Vagina (tissue), 2 donors: Measurements from ENCODE around the gene FSD1L. TPM values are rescaled to one million over a fixed set of nuclear protein-coding genes. Genes with fewer than 3 reads are reported as not detected.

Experiments
- DNase-seq, 2 donors: peaks; one replicate each; pipeline ENCODE4 v3.0.0-alpha.2; 2017; ENCODE audit errors: extremely low spot score in 2 of 2
- H3K27ac ChIP-seq: fragments of 200-600 bp; sonication (generic); one replicate; pipeline ENCODE4 v1.5.1; 2019
- H3K27me3 ChIP-seq: fragments of 200-600 bp; sonication (generic); one replicate; pipeline ENCODE4 v1.5.1; 2019
- H3K36me3 ChIP-seq, 2 donors: fragments of 200-600 bp; sonication (generic); one replicate each; pipeline ENCODE4 v1.5.1; 2017 to 2019
- H3K4me1 ChIP-seq: fragments of 200-600 bp; sonication (generic); one replicate; pipeline ENCODE4 v1.5.1; 2019
- H3K4me3 ChIP-seq, 2 donors: fragments of 200-600 bp; sonication (generic); 1 replicate in 1 of 2; 2 replicates in 1 of 2; pipeline ENCODE4 v1.5.1; 2016 to 2019
- H3K9me3 ChIP-seq: fragments of 200-600 bp; sonication (generic); one replicate; pipeline ENCODE4 v1.5.1; 2019
- CTCF ChIP-seq, 3 experiments: fragments of 450-650 bp in 2 of 3; fragments of 200-600 bp in 1 of 3; sonication (generic) in 1 of 3; IDR thresholded peaks; one replicate each; pipeline ENCODE4 v1.5.1; 2017 to 2019; ENCODE audit warnings: antibody characterized with exemption in 3 of 3, mild to moderate bottlenecking in 2 of 3, moderate library complexity in 2 of 3
- POLR2A ChIP-seq, 2 donors: fragments of 450-650 bp; IDR thresholded peaks; one replicate each; pipeline ENCODE4 v1.6.1; 2017; ENCODE audit warnings: antibody characterized with exemption in 2 of 2, mild to moderate bottlenecking in 2 of 2, moderate library complexity in 2 of 2
- POLR2AphosphoS5 ChIP-seq, 2 donors: sonication (generic); formaldehyde crosslinking; IDR thresholded peaks; one replicate each; pipeline ENCODE4 v1.9.0; 2017; ENCODE audit warnings: antibody characterized with exemption in 2 of 2, mild to moderate bottlenecking in 2 of 2, low read depth in 1 of 2; ENCODE audit not compliant: insufficient read depth in 1 of 2
- intact Hi-C: fragments of 100-400 bp; cut with DNase I; formaldehyde crosslinking; loops from one replicate; pipeline ENCODE4 v1.15.1; 2023
- total RNA-seq: library from RNA; depleted of rRNA; stranded (reverse); fragments of >200 nt; gene quantifications from one replicate; pipeline ENCODE4 v1.2.3, GENCODE V29; 2016

Gene FSD1L
- total RNA-seq, 1 donor from 2014 or later, result 4.2 TPM

DNA sequence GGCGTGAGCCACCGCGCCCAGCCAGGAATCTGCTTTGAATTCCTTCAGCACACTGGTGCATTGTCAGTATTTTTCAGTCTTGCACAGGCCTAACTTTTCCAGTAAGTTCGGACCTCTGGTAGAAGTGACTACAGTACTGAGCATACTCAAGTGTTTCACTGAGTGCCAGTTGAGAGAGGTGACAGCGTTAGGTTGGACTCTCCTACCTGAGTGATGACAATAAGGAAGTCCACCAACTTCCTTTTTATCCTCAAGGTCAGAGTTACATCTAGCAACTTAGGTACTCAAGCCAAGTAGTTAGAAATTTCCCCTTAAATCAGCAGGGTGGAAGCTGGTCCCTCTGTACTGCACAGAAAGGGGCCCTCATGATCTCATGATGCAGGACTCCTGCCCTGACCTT is 26.0 kb upstream of the FSD1L start:
- Histone ChIP-seq H3K4me3 (no peak overlapping the region), H3K9me3 (no peaks in the 10 kb centered on the region), H3K36me3 (no peaks in the 10 kb centered on the region), H3K27me3 (no peaks in the 10 kb centered on the region), H3K27ac (no peak overlapping the region), H3K4me1 (no peaks in the 10 kb centered on the region)
- TF ChIP-seq POLR2AphosphoS5 (IDR thresholded peaks at IDR 0.05; ENCODE audit: insufficient read depth in 1 of 2, low read depth in 1 of 2) (no peak), POLR2A (IDR thresholded peaks at IDR 0.05) (no peak), CTCF (IDR thresholded peaks at IDR 0.05) (no peak)
- DNase-seq, result no peak
- intact Hi-C loops, result no loop called here

DNA sequence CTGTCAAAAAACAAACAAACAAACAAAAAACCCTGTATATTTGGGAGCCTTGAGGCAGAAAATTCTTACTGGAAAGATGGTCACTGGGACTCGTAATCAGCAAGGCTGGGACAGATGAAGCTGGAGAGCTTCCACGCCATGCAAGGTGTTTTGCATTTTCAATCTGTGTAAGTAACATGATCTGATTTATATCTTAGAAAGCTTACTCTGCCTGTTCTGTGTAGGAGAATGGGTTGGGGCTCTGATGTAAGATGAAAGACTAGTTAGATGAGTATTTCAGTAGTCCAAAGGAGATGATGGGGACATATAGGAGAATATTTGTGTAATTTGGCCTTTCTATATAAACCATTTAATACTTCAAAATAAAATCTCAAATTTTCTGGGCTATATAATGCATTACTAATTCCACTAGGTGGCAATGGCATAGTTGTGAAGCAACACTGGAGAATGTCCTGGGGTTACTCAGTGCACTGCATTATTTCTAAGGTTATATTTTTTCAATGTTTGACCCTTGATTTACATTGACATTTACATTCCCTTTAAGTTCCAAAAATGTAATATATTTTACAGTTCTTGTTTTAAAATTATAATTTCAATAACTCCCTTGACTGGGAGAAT is 21.9 kb upstream of the FSD1L start:
- H3K4me1 ChIP-seq, result no peaks in the 10 kb centered on the region
- no peaks in the 10 kb centered on the region for H3K36me3 ChIP-seq
- no peaks in the 10 kb centered on the region for H3K9me3 ChIP-seq
- no peak for DNase-seq
- intact Hi-C loops, result no loop called here
- no peaks in the 10 kb centered on the region for H3K27me3 ChIP-seq
- H3K27ac ChIP-seq, result no peak overlapping the region
- H3K4me3 ChIP-seq, result no peak overlapping the region
- TF ChIP-seq POLR2AphosphoS5 (IDR thresholded peaks at IDR 0.05; ENCODE audit: insufficient read depth in 1 of 2, low read depth in 1 of 2), result no peak
- no peak for TF ChIP-seq POLR2A (IDR thresholded peaks at IDR 0.05)
- TF ChIP-seq CTCF (IDR thresholded peaks at IDR 0.05), result no peak

DNA sequence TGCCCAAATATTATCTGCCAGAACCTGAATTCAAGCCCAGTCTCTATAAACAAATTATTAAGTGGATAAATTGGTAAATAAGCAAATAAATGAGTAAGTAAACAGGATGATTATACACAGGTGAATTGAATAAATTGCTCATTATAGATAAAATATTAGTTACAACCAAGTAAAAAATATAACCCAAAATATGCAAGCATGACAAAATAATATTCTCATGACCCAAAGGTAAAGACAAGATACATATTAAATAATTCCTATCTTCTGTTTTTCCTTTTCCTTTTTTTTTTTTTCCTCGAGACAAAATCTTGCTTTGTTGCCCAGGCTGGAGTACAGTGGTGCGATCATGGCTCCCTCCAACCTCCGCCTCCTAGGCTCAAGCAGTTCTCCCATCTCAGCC is 21.2 kb upstream of the FSD1L start:
- H3K4me3 ChIP-seq, result no peak overlapping the region
- no peak for DNase-seq
- no peaks in the 10 kb centered on the region for H3K9me3 ChIP-seq
- H3K4me1 ChIP-seq, result no peaks in the 10 kb centered on the region
- no peaks in the 10 kb centered on the region for H3K36me3 ChIP-seq
- intact Hi-C loops, result no loop called here
- TF ChIP-seq CTCF (IDR thresholded peaks at IDR 0.05) (no peak), POLR2AphosphoS5 (IDR thresholded peaks at IDR 0.05; ENCODE audit: insufficient read depth in 1 of 2, low read depth in 1 of 2) (no peak), POLR2A (IDR thresholded peaks at IDR 0.05) (no peak)
- H3K27ac ChIP-seq, result no peak overlapping the region
- H3K27me3 ChIP-seq, result no peaks in the 10 kb centered on the region

DNA sequence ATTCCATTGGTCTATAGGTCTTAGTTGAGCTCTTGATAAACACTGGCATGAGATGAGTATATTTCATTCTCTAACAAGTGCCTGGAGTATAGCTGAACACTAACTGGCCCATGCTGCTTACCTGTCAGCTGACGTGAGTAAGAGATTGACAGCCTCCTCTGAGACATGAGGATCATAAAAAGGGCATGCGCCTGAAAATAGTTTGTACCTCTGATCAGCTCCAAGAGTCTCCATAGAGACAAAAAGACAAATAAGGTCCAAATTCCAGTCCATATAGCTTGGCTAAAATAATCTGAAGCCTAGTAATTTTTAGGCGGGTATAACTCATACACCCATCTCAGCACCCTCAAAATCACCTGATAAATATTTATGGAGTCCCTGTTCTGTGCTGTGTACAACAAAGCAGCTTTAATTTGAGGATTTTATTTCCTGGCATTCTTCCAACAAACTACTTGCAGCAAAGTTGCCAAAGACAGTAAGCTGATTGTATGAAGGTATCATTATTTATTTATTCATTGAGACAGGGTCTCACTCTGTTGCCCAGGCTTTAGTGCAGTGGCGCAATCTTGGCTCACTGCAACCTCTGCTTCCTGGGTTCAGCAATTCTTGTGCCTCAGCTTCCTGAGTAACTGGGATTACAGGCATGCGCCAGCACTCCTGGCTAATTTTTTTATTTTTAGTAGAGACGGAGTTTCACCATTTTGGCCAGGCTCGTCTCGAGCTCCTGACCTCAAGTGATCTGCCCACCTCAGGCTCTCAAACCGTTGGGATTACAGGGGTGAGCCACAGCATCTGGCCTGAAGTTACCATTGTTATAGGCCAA is 16.2 kb upstream of the FSD1L start:
- DNase-seq, result no peak
- H3K4me3 ChIP-seq, result no peak overlapping the region
- intact Hi-C loops, result no loop called here
- no peaks in the 10 kb centered on the region for H3K4me1 ChIP-seq
- no peaks in the 10 kb centered on the region for H3K27me3 ChIP-seq
- TF ChIP-seq POLR2AphosphoS5 (IDR thresholded peaks at IDR 0.05; ENCODE audit: insufficient read depth in 1 of 2, low read depth in 1 of 2) (no peak), POLR2A (IDR thresholded peaks at IDR 0.05) (no peak), CTCF (IDR thresholded peaks at IDR 0.05) (no peak)
- H3K9me3 ChIP-seq, result no peaks in the 10 kb centered on the region
- H3K36me3 ChIP-seq, result no peaks in the 10 kb centered on the region
- no peak overlapping the region for H3K27ac ChIP-seq
